IPS DF 19.7 (cell line): ENCODE results near the gene LRRC30.
"Not testable (repeated sequence)": the region's sequence is repeated elsewhere in the genome, so short reads cannot be mapped to it uniquely, and the experiment has no call there.

ENCODE experiments used
- DNase-seq: peaks from one replicate; pipeline ENCODE4 v3.0.0-alpha.2; 2013; ENCODE audit warnings: low read depth, low spot score

Gene LRRC30

DNA sequence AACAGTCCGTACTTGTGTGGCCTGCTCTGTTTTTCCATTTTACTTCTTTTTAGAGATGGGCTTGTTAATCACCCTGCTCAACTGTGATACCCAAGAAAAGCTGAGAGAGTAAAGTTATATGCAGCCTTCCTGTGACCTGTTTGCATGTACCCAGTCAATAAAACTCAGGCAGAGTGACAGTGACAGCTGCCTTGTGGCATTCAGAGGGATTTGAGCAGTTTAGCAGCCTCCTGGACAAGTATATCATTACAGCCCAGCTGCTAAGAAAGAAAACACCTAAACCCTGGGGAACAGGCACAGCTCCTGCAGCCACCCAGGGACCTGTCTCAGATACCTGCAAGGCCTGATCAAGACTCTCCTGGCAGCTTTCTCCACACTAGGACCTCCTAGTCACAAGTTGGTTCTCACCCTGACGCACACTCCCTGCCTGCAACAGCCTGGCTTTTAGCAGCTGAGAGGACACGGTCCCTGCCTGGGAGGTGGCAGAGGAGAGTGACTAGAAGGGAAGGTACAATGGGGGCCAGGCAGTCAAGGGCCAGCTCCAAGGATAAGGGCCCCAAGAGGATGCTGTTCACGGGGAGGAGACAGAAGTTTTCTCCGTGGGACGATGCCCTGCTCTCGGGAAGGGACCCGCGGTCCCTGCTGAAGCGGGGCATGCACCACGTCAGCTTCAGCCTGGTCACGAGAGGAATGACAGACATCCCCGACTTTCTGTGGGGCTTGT, at the start of gene LRRC30:
Gene LRRC30 (plus strand): TSS at position 464 of the 724 bp plus-strand sequence. CDS start 50 bp downstream, at position 514.
- DNase-seq, result no peak

DNA sequence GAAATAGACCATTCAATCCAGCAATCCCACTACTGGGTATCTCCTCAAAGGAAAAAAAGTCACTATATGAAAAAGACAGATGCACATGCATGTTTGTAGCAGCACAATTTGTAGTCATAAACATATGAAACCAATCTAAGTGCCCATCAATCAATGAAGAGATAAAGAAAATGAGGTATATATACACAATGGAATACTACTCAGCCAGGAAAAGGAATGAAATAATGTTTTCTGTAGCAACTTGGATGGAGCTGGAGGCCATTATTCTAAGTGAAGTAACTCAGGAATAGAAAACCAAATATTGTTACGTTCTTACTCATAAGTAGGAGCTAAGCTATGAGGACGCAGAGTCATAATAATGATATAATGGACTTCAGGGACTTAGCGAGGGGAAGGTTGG, 45.2 kb upstream of the LRRC30 start:
- DNase-seq, result no peak

DNA sequence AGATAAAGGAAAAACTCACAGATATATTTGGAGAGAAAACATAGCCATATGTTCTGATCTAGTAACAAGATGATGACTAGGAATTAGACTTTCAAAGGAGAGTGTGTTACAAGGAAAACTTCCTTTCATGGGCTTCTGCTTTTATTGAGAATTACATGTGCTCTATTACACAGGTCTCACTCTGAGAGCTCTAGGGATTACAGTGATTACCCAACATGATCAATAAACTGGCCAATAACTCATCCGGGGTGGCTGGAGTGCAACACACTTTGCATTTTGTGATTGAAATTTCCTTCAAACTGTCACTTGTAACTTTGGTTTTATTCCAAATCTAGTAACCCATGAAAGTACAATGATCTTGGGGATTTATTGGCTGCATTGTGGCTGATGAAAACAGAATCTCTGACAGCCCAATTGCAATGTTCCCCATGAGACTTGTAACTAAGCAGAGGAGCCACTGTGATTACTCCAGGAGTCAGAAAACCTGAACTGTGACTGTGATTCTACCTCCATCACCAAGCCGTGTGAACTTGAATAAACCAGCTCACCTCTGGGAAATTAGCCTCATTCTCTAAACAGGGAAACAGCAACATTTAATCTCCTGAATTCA, 40.2 kb upstream of the LRRC30 start:
- DNase-seq, result no peak

DNA sequence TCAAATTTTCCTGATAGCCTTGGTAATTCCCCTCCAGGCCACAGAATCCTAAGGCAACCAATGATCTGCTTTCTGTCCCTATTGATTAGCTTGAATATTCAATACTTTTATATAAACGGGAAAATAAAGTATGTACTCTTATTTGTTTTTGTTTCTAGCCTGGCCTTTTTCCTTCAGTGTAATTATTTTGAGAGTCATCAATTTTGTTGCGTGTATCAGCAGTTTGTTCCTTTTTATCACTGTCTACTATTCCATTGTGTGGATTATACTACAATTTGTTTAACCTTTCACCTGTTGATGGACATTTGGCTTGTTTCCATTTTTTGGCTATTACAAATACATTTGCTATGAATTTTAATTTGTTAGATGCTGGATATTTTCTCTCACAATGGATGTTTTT, 39.2 kb upstream of the LRRC30 start:
- no peak for DNase-seq

DNA sequence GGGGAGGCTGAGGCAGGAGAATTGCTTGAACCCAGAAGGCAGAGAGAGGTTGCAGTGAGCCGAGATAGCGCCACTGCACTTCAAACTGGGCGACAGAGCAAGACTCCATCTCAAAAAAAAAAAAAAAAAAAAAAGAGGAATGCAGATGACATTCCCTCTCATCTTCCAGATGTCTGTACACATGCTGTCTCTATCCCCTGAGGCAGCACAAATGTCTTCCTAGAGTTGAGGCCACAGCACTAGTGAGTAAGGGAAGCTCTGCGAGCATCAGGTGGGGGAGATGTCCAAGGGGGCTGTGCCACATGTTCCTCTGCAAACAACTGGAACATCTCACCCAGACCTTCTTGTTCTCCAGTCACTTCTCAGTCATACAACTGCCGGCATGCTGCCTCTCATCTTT, 35.6 kb upstream of the LRRC30 start:
- DNase-seq, result no peak

DNA sequence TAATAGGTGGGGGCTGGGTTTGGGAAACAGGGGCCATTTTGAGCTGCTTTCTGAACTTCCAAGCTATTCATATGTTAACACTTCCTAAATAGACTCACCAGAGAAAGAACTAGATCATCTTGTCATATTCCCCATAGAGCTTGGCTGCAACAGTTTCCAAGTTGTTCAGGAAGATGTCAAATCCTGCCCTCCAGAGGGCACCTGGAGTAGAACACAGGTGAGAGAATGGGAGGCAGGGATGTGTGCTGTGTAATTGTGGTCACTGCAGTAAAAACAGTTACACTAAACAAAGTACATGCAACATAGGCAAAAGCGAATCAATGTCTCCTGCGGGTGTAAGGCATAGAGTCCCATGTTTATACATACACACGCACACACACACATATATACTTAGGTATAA, 34.5 kb upstream of the LRRC30 start:
- DNase-seq, result no peak

DNA sequence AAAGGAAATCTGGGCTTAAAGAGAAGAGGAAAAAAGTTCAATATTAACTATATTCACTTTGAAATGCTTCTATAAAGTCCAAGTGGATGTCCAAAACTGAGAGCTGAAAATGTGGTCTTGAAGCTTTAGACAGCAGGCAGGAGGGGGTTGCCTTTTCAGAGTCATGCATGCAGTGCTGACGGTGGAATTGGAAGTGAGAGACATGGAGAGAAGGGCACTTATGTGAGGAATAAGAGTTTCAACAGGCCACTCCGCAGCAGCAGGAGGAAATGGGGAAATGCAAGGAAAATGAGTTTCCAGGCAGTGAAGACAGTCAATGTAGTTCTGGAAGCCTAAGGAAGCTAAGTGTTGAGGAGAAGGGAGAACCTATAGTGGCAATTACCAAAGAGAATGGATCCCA, 33.0 kb upstream of the LRRC30 start:
- no peak for DNase-seq

DNA sequence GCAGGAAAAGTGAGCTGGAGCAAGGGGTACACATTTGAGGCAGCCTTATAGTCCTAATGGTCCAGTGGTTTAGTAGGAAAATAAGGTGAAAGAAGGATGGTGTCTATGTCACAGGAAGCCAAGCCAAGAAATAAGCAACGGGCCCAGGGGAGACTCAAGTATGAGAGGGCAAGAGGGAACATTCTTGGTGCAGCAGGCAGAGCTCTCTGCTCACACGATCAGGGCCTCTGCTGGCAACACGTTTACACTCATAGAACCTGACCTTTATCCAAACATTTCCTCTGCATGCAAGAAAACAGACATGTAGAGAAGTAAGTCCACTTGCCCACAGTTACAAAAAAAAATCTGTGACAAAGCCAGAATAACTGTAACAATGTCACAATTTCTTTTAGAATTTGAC, 32.6 kb upstream of the LRRC30 start:
- no peak for DNase-seq

DNA sequence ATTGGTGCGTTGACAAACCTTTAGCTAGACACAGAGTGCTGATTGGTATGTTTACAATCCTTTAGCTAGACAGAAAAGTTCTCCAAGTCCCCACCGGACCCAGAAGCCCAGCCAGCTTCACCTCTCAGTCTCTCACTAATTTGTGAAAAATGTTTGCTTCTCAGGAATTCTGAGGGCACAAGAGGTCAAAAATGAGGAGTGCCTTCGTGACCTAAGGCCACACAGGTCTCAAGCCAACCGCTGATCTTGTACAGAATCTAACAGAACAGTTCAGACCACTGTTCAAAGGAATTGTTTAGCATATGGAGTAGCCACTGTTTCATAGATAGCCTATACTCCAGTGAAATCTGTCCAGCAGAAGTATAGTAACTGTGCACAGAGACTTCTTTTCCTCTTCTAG, 29.8 kb upstream of the LRRC30 start:
- no peak for DNase-seq

DNA sequence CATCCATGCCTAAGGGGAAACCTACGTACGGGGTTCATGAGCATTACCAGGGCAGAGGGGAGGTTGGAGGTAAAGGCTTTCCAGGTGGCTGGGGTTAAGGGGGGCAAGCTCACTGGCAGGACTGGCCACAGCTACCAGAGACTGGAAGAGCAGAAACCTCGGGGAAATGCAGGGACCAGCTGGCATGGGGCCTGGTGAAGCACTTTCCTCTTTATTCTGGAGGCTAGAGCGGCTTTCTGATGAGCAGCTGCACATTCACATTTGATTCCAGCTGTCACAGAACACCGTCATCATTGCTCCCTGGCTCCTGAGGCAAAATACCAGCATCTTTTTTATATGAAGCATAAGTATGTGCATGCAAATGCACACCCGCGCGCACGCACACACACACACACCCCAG, 28.7 kb upstream of the LRRC30 start:
- DNase-seq, result no peak

DNA sequence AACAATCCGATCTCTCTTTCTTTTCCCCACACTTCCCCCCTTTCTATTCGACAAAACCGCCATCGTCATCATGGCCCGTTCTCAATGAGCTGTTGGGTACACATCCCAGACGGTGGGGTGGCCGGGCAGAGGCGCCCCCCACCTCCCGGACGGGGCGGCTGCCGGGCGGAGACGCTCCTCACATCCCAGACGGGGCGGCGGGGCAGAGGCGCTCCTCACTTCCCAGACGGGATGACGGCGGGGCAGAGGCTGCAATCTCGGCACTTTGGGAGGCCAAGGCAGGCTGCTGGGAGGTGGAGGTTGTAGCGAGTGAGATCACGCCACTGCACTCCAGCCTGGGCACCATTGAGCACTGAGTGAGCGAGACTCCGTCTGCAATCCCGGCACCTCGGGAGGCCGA, 27.3 kb upstream of the LRRC30 start:
- not testable (repeated sequence) for DNase-seq

DNA sequence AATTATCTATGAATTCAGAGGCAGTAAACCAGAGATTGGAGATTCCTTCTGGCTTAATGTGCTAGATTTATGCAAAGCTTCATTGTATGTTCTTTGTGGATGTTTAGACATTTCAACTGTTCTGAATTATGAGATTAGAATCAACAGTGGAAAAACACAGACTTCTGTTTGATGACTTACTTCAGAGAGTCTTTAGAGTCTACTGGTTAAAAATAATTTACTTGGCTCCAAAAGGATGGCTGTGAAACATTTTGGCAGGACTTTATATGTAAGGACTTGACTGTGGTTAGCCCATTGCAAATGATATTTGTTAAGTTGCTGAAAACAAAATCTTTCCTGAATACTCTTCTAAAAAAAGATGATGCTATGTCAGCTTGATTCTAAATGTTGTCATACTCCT, 25.5 kb upstream of the LRRC30 start:
- DNase-seq, result no peak

DNA sequence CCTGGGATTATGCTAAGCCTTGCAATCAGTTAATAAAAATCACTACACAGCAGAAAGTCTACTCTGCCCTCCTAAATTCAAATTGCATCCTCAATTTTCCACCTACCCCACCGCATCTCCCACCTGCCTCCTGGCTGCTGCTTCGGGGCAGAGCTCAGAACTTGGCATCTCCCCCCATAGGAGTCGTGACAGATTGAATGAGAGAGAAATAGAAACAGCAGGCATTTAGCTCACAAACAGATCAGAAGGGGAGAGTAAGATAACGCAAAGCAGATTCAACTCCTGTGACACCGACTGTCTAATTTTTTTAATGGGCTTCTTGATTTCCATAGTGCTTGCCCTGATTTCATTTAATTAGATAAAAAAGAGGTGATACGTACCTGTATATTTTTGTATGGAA, 24.7 kb upstream of the LRRC30 start:
- no peak for DNase-seq

DNA sequence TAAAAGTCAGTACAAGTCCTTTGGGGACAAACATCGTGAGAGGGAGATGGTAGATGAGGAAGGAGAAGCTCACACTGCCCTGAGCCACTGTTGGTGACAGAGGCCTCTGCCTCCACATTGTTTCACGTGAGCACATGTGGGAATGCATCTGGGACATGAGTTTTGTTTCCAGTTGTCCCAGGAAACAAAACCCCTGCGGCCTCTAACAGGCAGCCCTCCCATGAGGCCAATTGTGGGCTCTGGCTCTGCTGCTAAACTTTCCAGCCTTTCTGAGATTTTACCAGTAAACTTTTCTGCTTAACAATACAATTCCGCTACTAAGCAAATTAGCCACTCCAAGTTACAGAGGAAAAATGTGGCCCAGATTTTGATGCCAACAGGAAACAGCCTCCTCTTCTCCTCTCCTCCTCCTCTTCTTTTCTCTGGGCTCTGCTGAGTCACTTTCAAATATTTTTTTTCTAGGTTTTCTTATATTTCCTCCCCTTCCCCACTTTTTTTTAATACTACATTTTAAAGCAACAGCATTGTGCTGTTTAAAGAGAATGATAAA, 23.4 kb upstream of the LRRC30 start:
- DNase-seq, result no peak

DNA sequence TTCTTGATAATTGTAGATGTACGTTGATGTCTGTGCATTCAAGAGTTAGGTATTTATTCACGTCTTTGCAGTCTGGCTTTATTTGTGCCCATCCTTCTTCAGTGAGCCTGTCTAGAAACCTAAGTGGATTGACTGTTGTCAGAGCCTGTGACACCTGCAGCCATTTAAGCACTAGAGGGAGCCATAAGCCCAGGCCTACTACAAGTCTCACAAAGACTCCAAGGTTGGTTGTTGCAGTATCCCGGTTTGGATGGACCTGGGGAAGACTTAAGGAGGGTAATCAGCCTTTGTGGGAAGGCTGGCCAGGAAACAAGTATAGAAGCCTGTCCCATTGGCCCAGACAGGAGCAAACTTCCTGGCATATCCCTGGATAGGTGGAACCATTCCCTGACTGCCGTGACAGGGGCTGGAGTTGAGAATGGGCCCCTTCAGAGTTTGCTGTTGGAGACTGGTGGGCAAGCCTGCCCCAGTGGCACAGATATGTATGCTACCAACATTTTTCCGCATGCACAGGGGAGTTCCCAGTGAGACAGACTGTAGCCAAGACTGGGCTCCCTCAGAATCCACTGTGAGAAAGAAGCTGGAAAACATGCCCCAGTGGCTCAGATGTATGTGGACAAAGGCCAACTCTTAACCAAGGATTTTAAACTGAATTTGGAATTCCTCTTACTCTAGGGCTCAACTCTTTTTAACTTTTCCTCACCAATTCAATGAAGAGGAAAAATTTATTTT, 9.3 kb upstream of the LRRC30 start:
- peak; percentile 82 for DNase-seq

DNA sequence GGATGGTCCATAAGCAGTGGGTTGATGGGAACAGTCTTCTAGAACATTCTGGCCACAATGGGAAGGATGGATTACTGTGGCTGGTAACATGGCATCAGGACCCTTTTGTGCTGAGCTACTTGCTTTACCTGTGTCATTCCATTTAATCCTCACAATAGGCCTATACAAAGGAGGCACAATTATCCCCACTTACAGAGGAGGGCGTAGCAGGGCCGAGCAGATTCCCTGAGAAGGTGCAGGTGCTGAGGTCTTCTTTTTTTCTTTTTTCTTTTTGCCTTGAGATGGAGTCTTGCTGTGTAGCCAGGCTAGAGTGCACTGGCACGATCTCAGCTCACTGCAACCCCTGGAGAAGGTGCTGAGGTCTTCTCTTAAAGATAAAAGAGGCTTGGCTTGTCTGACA, 6.7 kb upstream of the LRRC30 start:
- DNase-seq, result no peak

DNA sequence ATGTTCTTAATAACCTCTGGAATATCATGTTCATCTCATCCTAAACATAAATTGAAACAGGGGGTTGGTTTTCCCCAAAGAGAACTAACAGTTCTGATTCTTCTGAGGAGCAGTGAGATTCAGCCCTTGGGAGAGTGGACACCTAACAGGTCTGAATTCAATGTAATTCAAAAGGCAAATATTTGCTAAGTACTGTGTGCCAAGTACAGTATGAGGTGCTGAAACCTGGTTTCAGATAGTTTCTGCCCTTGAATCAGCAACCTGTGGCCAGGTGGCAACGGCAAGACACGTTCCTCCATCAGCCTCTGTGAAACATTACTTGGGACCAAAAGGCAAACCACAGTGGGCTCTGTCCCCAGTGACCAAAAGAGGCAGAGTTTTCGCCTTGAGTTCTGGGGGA, 1.3 kb downstream of the LRRC30 start:
- DNase-seq, result no peak

DNA sequence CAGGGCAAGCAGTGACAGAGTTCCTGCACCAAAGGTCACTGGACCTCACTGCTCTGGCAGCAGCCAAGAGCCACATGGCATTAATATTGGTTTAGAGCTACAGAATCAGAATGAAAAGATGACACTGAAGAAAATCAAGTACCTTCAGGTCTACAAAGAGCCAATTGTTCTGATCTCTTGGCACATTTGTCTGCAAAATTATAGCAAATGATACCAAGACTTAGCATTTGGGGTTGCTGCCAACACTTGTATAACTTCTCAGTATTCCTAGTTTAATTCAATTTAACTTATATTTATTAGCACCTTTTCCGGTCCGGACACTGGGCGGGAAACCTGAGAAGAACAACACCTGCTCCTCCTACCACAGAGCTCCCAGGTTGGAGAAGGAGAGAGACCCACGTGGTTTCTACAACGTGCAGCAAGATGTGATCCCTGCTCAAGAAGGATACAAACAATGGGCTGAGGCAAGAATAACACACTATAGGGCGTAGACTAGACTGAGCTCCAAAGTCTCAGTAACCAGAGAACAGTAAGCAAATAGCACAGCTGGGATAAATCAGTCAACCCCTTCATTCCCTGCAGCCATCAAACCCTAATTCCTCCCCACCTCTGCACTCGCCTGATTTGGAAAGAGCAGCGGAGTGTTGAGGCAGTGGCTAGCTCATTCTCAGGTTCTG, 2.4 kb downstream of the LRRC30 start:
- no peak for DNase-seq

DNA sequence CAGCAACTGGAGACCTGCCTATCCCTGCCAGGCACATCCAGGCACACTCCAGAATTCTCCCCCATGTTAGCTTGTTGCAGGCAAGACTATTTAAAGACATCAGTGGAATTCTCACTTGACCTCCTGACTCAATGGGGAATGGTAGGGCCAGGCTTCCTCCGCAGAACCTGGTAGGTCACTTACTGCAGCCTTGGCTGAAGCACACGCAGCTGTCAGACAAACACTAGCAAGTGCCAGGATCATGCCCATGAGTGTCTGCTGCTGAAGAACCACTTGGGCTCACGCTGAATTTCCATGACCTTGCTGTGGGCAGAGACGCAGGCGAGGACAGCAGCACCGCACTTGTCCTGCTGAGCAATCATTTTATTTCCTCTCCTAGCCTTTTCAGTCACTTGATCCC, 3.2 kb downstream of the LRRC30 start:
- no peak for DNase-seq

DNA sequence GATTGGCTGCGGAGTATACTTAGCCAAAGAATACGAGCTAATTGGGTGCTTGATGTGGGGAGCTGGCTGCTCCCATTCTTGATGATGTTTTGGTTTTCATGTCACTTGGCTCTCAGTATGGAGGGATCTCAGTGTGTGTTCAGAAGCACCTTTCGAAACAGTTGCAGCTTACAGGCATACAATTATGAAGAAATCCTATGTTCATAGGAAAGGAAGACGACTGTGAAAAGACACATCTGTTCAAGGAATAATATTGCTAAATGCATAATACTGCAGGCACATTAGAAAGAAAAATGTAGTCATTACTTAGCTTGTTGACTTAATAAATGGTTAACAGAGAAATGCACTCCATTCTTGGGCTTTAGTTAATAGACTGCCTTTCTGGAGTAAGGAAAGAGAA, 4.1 kb downstream of the LRRC30 start:
- no peak for DNase-seq

DNA sequence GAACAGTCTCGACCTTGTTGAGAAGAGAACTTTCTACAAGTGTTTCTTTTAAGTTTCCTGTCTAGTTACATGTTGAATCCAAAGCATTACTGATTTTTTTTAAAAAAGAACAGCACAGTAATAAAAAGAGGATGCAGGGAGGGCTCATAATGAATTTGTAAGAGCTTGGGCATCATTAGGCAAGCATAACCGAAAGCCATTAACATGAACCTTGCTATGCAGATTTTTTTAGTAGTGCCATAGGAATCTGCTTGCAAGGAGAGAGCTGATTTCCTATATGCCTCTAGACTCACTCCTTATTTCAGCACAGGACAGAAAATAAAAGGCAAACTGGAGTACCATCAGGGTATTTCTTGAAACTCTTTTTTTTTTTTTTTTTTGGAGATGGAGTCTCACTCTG, 5.2 kb downstream of the LRRC30 start:
- DNase-seq, result no peak

DNA sequence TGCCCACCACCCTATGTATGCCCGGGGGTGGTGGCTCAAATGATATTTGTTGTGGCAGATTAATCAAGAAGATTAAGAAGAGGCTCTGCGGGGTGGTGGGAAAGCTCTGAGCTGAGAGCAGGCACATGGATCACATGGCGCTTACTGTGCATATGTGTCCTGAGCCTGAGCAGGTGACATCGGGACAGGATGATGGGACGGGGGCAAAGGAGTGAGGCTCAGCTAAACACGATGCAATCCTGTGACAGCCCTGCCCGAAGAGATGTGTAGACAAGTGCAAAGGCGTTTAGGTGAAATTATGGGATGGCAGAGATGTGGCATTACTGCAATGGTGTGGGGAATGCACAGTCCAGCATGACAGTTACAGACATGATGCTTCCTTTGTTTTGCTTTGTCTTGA, 6.0 kb downstream of the LRRC30 start:
- DNase-seq, result no peak
